ENCODE results near the gene RBM4. TPM values are rescaled to one million over a fixed set of nuclear protein-coding genes. Genes with fewer than 3 reads are reported as not detected.

Gene RBM4
- total and polyA plus RNA-seq, 8 donors = 44.3 to 136 (median 94.4) TPM

DNA sequence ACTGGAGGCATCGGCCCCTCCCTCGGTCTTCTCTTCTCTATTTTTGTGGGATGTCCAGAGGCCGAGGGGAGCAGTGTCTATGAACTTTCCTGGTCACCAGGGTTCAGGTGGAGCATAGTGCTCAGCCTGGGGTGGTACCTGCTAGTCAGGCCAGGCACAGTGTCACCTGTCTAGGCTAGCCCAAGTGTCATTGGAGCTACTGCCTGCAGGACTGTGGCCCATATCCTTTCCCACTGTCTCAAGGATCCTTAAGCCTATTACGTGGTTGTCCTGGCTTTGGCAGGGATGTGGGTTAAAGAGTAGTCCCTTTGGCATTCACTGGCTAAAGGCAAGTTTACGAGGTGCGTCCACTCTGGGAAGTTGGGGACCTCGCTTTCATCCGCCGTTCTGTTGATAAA is 12.8 kb upstream of the RBM4 start:
- 83 to 92% (median 89%) methylated on average over 9 of the region's 9 CpGs for WGBS, 5 donors
- peaks cover 37 to 63% (median 53%) of the 10 kb centered on the region in 4 donors for H3K4me1 ChIP-seq
- H3K9me3 ChIP-seq = no peaks in the 10 kb centered on the region
- peaks cover 54 to 84% (median 76%) of the 10 kb centered on the region in 4 donors for H3K36me3 ChIP-seq
- H3K27me3 ChIP-seq = no peaks in the 10 kb centered on the region
- intact Hi-C loops (cut with DNase I; ENCODE audit: low total_unique reads) = no loop called here
- DNase-seq = no peak
- H3K4me3 ChIP-seq = no peak overlapping the region
- peak overlapping the region in 2 of 5 donors; percentile 1 to 98 for H3K27ac ChIP-seq
- no peak for TF ChIP-seq CTCF (IDR thresholded peaks at IDR 0.05)
- TF ChIP-seq POLR2A (IDR thresholded peaks at IDR 0.05) = no peak
- no peak for TF ChIP-seq POLR2AphosphoS5 (IDR thresholded peaks at IDR 0.05)
- no peak for TF ChIP-seq EP300 (IDR thresholded peaks at IDR 0.05)

DNA sequence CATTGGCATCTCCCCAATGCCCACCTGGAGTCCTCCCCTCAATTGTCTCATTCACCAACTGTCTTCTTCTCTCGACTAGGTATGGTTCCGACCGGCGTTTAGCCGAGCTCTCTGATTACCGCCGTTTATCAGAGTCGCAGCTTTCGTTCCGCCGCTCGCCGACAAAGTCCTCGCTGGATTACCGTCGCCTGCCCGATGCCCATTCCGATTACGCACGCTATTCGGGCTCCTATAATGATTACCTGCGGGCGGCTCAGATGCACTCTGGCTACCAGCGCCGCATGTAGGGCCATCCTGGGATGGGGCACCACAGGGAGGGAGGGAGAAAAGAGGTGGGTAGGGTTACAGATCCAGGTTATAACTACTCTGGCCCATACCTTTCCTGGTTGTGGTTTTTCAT is 12.1 kb upstream of the RBM4 start:
- H3K9me3 ChIP-seq = no peaks in the 10 kb centered on the region
- no peak overlapping the region for H3K27ac ChIP-seq
- no peaks in the 10 kb centered on the region for H3K27me3 ChIP-seq
- peaks cover 54 to 84% (median 78%) of the 10 kb centered on the region in 4 donors for H3K36me3 ChIP-seq
- 94 to 97% (median 95%) methylated on average over 25 of the region's 25 CpGs for WGBS, 5 donors
- no peak for DNase-seq
- peaks cover 30 to 60% (median 50%) of the 10 kb centered on the region in 4 donors for H3K4me1 ChIP-seq
- H3K4me3 ChIP-seq = no peak overlapping the region
- TF ChIP-seq POLR2A (IDR thresholded peaks at IDR 0.05) (no peak), POLR2AphosphoS5 (IDR thresholded peaks at IDR 0.05) (no peak), CTCF (IDR thresholded peaks at IDR 0.05) (no peak), EP300 (IDR thresholded peaks at IDR 0.05) (no peak)
- intact Hi-C loops (cut with DNase I; ENCODE audit: low total_unique reads) = no loop called here

DNA sequence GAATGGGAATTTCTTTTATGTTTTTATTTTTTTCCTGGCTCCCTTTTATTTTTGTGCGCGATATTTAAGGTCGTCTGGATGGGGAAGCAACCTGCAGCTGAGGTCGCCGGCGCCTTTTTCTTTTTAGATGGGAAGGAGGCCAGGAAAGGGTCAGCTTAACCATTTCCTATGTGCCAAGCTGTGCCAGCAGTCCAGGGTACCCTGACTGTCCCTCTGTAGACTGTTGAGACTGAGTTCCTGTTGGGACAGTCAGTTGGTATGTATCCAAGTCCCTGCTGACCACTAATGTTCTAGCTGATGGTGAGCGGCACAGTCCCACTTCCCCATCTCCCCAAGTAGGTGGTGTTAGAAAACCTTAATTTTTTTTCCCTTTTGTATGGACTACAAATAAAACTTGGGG is 11.6 kb upstream of the RBM4 start:
- Histone ChIP-seq H3K27ac (no peak overlapping the region), H3K27me3 (no peaks in the 10 kb centered on the region), H3K9me3 (no peaks in the 10 kb centered on the region), H3K4me1 (peaks cover 25 to 59% (median 45%) of the 10 kb centered on the region in 4 donors), H3K4me3 (no peak overlapping the region), H3K36me3 (peaks cover 54 to 84% (median 78%) of the 10 kb centered on the region in 4 donors)
- DNase-seq = no peak
- intact Hi-C loops (cut with DNase I; ENCODE audit: low total_unique reads) = no loop called here
- TF ChIP-seq EP300 (IDR thresholded peaks at IDR 0.05) (no peak), POLR2A (IDR thresholded peaks at IDR 0.05) (no peak), CTCF (IDR thresholded peaks at IDR 0.05) (no peak), POLR2AphosphoS5 (IDR thresholded peaks at IDR 0.05) (no peak)
- 80 to 92% (median 86%) methylated on average over 7 of the region's 7 CpGs for WGBS, 5 donors

DNA sequence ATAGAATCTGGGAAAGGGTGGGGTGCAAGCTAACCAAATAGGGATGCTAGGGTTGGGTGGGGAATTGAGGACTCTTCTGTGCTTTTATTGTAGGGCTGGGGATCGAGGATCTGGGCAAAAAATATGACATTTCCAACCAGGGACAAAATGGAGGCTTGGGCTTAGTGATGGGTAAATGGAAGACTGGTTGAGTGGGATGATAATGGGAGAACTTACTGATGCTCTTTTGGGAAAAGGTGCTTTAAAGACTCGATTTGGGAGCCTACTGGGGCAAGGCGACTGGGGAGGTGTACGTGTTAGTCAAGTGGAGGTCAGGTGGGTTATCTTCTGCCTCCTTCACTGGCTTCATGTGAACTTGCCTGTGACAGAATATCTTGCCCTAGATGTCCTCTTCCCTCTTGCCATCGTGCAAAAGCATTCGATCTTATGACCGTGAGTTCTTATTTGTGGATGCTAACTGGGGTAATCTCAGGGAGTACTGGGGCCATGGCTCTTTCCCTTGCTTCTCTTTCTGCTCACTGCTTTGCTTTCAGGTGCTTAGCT is 10.4 kb upstream of the RBM4 start:
- peaks cover 13 to 56% (median 39%) of the 10 kb centered on the region in 4 donors for H3K4me1 ChIP-seq
- no peaks in the 10 kb centered on the region for H3K27me3 ChIP-seq
- no peak overlapping the region for H3K4me3 ChIP-seq
- H3K36me3 ChIP-seq = peaks cover 48 to 88% (median 80%) of the 10 kb centered on the region in 4 donors
- no peak for DNase-seq
- intact Hi-C loops (cut with DNase I; ENCODE audit: low total_unique reads) = no loop called here
- no peaks in the 10 kb centered on the region for H3K9me3 ChIP-seq
- TF ChIP-seq EP300 (IDR thresholded peaks at IDR 0.05) = no peak
- TF ChIP-seq POLR2AphosphoS5 (IDR thresholded peaks at IDR 0.05) = no peak
- TF ChIP-seq CTCF (IDR thresholded peaks at IDR 0.05) = no peak
- TF ChIP-seq POLR2A (IDR thresholded peaks at IDR 0.05) = no peak
- no peak overlapping the region for H3K27ac ChIP-seq
- WGBS, 5 donors = 83 to 88% (median 85%) methylated on average over 7 of the region's 7 CpGs
